RPMI8226 (cell line): Measurements from ENCODE around the gene PTGR3.
A peak's percentile ranks its signal among the peaks of the same experiment; 100 is the strongest.

Source experiments
- DNase-seq: peaks from one replicate; pipeline ENCODE4 v3.0.0-alpha.2; 2015

PTGR3 gene

GRCh38 chr18:75209129-75209950 is at the start of gene PTGR3:
PTGR3 (minus strand) TSS chr18:75209139; CDS start chr18:75209058, 81 bp downstream.
- DNase-seq: peak; percentile 92

- DNase-seq: no peak
Measured at GRCh38 chr18:75257605-75258004, 48.7 kb upstream of the PTGR3 start.

- DNase-seq: no peak
Measured at GRCh38 chr18:75256376-75256775, 47.4 kb upstream of the PTGR3 start.

- no peak for DNase-seq
Measured at GRCh38 chr18:75255094-75255493, 46.2 kb upstream of the PTGR3 start.

GRCh38 chr18:75253784-75254183 is 44.8 kb upstream of the PTGR3 start:
- no peak for DNase-seq

- no peak for DNase-seq
Measured at GRCh38 chr18:75253043-75253442, 44.1 kb upstream of the PTGR3 start.

GRCh38 chr18:75252136-75252535 is 43.2 kb upstream of the PTGR3 start:
- DNase-seq: no peak

- DNase-seq: no peak
Measured at GRCh38 chr18:75251466-75251865, 42.5 kb upstream of the PTGR3 start.

- DNase-seq: no peak
Measured at GRCh38 chr18:75250471-75250821, 41.5 kb upstream of the PTGR3 start.

GRCh38 chr18:75249672-75250470 is 40.9 kb upstream of the PTGR3 start:
- DNase-seq: no peak

- no peak for DNase-seq
Measured at GRCh38 chr18:75249175-75249518, 40.2 kb upstream of the PTGR3 start.

GRCh38 chr18:75248426-75249174 is 39.7 kb upstream of the PTGR3 start:
- no peak for DNase-seq

- DNase-seq: peak; percentile 22
Measured at GRCh38 chr18:75247611-75248421, 38.9 kb upstream of the PTGR3 start.

GRCh38 chr18:75246721-75247610 is 38.0 kb upstream of the PTGR3 start:
- DNase-seq: no peak

- DNase-seq: no peak
Measured at GRCh38 chr18:75244351-75245313, 35.7 kb upstream of the PTGR3 start.

- DNase-seq: no peak
Measured at GRCh38 chr18:75241705-75242104, 32.8 kb upstream of the PTGR3 start.

GRCh38 chr18:75240433-75240832 is 31.5 kb upstream of the PTGR3 start:
- no peak for DNase-seq

- no peak for DNase-seq
Measured at GRCh38 chr18:75238786-75239185, 29.8 kb upstream of the PTGR3 start.

GRCh38 chr18:75238100-75238499 is 29.2 kb upstream of the PTGR3 start:
- DNase-seq: no peak

GRCh38 chr18:75235896-75236295 is 27.0 kb upstream of the PTGR3 start:
- no peak for DNase-seq
